ENCODE results near the gene CNTNAP3.
"Not testable (repeated sequence)": the region's sequence is repeated elsewhere in the genome, so short reads cannot be mapped to it uniquely, and the experiment has no call there.

DNA sequence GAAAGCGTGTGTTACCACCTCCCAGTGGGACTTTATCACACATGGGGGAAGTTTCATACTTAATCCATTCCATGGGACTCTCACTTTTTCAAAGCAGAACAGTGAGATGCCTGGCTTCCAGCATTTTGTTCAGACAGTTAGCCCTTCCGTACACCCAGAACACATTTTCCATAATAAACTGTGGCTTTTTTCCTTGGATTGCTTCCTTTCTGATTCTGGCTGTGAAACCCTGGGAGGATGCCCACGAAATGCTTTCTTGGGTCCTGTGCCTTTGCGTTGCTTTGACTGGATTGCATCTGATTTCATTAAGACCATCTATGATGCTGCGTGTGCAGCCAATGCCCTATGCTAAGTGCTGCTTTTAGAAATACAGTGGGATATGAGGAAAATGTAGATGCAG is 259.1 kb downstream of the CNTNAP3 start:
- TF ChIP-seq, protein P1, sequence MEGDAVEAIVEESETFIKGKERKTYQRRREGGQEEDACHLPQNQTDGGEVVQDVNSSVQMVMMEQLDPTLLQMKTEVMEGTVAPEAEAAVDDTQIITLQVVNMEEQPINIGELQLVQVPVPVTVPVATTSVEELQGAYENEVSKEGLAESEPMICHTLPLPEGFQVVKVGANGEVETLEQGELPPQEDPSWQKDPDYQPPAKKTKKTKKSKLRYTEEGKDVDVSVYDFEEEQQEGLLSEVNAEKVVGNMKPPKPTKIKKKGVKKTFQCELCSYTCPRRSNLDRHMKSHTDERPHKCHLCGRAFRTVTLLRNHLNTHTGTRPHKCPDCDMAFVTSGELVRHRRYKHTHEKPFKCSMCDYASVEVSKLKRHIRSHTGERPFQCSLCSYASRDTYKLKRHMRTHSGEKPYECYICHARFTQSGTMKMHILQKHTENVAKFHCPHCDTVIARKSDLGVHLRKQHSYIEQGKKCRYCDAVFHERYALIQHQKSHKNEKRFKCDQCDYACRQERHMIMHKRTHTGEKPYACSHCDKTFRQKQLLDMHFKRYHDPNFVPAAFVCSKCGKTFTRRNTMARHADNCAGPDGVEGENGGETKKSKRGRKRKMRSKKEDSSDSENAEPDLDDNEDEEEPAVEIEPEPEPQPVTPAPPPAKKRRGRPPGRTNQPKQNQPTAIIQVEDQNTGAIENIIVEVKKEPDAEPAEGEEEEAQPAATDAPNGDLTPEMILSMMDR (IDR thresholded peaks at IDR 0.05): not testable (repeated sequence)
- not testable (repeated sequence) for TF ChIP-seq TCF7L2 (IDR thresholded peaks at IDR 0.05; ENCODE audit: low read depth, low read length)

Data from Panc1 (cell line).